ENCODE data around the gene L3MBTL2. TPM values are rescaled to one million over a fixed set of nuclear protein-coding genes. Genes with fewer than 3 reads are reported as not detected.

The L3MBTL2 gene
- total and polyA plus RNA-seq, 2 experiments from 2014 or later, result 25.5 to 27.0 TPM

DNA sequence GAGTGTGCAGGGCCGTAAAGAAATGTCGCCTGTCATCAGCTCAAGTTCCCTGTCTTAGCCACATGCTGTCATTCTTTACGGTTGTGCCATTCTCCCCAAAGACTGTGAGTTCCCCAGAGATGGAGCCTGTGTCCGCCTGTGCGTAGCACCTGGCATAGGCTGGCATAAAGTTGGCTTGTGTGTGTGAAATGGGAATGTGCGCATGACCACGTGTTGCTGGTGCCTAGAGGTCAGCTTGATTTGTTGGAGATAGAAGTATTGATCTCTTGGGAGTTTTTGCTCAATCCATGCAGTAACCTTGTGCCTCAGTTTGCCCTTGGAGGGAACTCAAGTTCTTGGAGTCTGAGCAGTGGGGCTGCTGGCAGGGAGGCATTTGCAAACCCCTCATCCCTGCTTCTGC lies 26.3 kb downstream of the L3MBTL2 start:
- DNase-seq (ENCODE audit: low read depth in 1 of 2, low spot score in 1 of 2), result no peak
- Histone ChIP-seq H3K4me1 (ENCODE audit: low read depth) (no peaks in the 10 kb centered on the region), H3K27me3 (no peaks in the 10 kb centered on the region), H3K36me3 (peaks cover 13% of the 10 kb centered on the region), H3K4me3 (no peak overlapping the region), H3K9me3 (ENCODE audit: low read depth) (no peaks in the 10 kb centered on the region), H3K27ac (no peak overlapping the region)
- no peak for TF ChIP-seq CTCF (IDR thresholded peaks at IDR 0.05; ENCODE audit: low read depth, low read length)

- Histone ChIP-seq H3K36me3 (no peaks in the 10 kb centered on the region), H3K9me3 (ENCODE audit: low read depth) (no peaks in the 10 kb centered on the region), H3K27ac (no peak overlapping the region), H3K27me3 (no peaks in the 10 kb centered on the region), H3K4me3 (no peak overlapping the region), H3K4me1 (ENCODE audit: low read depth) (no peaks in the 10 kb centered on the region)
- TF ChIP-seq CTCF (IDR thresholded peaks at IDR 0.05; ENCODE audit: low read depth, low read length), result no peak
- no peak for DNase-seq (ENCODE audit: low read depth in 1 of 2, low spot score in 1 of 2)
Observed at GRCh38 chr22:41234815-41235695, 29.9 kb downstream of the L3MBTL2 start.

DNA sequence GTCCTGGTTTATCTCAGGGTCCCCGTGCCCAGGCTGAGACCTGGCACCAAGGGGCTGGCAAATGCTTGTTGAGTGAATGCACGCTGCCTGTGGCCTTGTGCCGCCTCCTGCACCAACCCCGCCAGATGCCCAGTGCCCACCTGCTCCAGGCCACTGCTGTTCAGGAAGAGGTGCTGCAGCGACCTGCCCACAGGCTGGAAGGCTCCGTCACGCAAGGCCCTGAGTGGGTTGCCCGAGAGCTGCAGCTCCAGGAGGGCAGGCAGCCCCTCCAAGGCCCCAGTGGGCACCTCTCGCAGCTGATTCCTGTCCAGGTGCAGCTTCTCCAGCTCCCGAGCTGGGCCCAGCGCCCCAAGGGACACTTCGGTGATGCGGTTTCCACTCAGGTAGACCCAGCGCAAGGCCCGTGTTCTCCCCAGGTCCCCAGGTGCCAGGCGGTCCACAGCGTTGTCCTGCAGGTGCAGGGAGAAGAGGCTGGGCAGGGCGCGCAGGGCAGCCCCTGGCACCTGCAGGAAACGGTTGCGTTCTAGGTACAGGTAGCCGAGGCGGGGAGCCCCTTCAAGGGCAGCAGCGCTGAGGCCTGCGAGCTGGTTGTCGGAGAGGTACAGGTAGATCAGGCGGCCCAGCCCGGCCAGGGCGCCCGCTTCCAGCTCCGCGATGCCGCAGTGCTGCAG lies 32.1 kb downstream of the L3MBTL2 start:
- Histone ChIP-seq H3K9me3 (ENCODE audit: low read depth) (no peaks in the 10 kb centered on the region), H3K27me3 (no peaks in the 10 kb centered on the region), H3K4me3 (peak overlapping the region; percentile 10), H3K27ac (no peak overlapping the region), H3K4me1 (ENCODE audit: low read depth) (no peaks in the 10 kb centered on the region), H3K36me3 (no peaks in the 10 kb centered on the region)
- no peak for TF ChIP-seq CTCF (IDR thresholded peaks at IDR 0.05; ENCODE audit: low read depth, low read length)
- DNase-seq (ENCODE audit: low read depth in 1 of 2, low spot score in 1 of 2), result no peak

- no peaks in the 10 kb centered on the region for H3K36me3 ChIP-seq
- TF ChIP-seq CTCF (IDR thresholded peaks at IDR 0.05; ENCODE audit: low read depth, low read length), result peak; percentile 44
- no peaks in the 10 kb centered on the region for H3K9me3 ChIP-seq (ENCODE audit: low read depth)
- H3K4me3 ChIP-seq, result peak overlapping the region; percentile 10
- H3K27me3 ChIP-seq, result no peaks in the 10 kb centered on the region
- DNase-seq (ENCODE audit: low read depth in 1 of 2, low spot score in 1 of 2), result peak; percentile 50 to 74
- H3K27ac ChIP-seq, result no peak overlapping the region
- H3K4me1 ChIP-seq (ENCODE audit: low read depth), result no peaks in the 10 kb centered on the region
Observed at GRCh38 chr22:41237707-41238569, 32.8 kb downstream of the L3MBTL2 start.
